LoVo (cell line): ENCODE results near the gene PPIAL4G.
"Not testable (repeated sequence)": the region's sequence is repeated elsewhere in the genome, so short reads cannot be mapped to it uniquely, and the experiment has no call there.

Source experiments
- DNase-seq: peaks from one replicate; pipeline ENCODE4 v3.0.0-alpha.2; 2016; ENCODE audit warnings: low spot score

The PPIAL4G gene

GRCh38 chr1:148483029-148483428 lies at the start of gene PPIAL4G:
Gene PPIAL4G (minus strand): TSS chr1:148483302. CDS start chr1:148483252, 50 bp downstream.
- DNase-seq, result not testable (repeated sequence)

GRCh38 chr1:148532158-148532557 lies 49.1 kb upstream of the PPIAL4G start:
- DNase-seq, result not testable (repeated sequence)

- DNase-seq, result peak; percentile 54
Measured at GRCh38 chr1:148529101-148529567, 46.0 kb upstream of the PPIAL4G start.

GRCh38 chr1:148528591-148528990 lies 45.5 kb upstream of the PPIAL4G start:
- DNase-seq, result not testable (repeated sequence)

- DNase-seq, result not testable (repeated sequence)
Measured at GRCh38 chr1:148526587-148526986, 43.5 kb upstream of the PPIAL4G start.

- DNase-seq, result not testable (repeated sequence)
Measured at GRCh38 chr1:148523205-148524144, 40.4 kb upstream of the PPIAL4G start.

GRCh38 chr1:148522561-148523204 lies 39.6 kb upstream of the PPIAL4G start:
- DNase-seq, result peak; percentile 92

- DNase-seq, result peak; percentile 81
Measured at GRCh38 chr1:148522072-148522471, 39.0 kb upstream of the PPIAL4G start.

- not testable (repeated sequence) for DNase-seq
Measured at GRCh38 chr1:148514310-148514709, 31.2 kb upstream of the PPIAL4G start.

GRCh38 chr1:148512571-148513184 lies 29.6 kb upstream of the PPIAL4G start:
- DNase-seq, result peak; percentile 1

GRCh38 chr1:148493933-148494332 lies 10.8 kb upstream of the PPIAL4G start:
- DNase-seq, result not testable (repeated sequence)

GRCh38 chr1:148481134-148481533 lies 2.0 kb downstream of the PPIAL4G start:
- DNase-seq, result not testable (repeated sequence)

GRCh38 chr1:148459694-148460093 lies 23.4 kb downstream of the PPIAL4G start:
- not testable (repeated sequence) for DNase-seq

- DNase-seq, result not testable (repeated sequence)
Measured at GRCh38 chr1:148458901-148459581, 24.1 kb downstream of the PPIAL4G start.

- DNase-seq, result not testable (repeated sequence)
Measured at GRCh38 chr1:148458398-148458797, 24.7 kb downstream of the PPIAL4G start.

GRCh38 chr1:148452845-148453244 lies 30.3 kb downstream of the PPIAL4G start:
- not testable (repeated sequence) for DNase-seq

- DNase-seq, result not testable (repeated sequence)
Measured at GRCh38 chr1:148439654-148440325, 43.3 kb downstream of the PPIAL4G start.

- DNase-seq, result no peak
Measured at GRCh38 chr1:148435406-148435805, 47.7 kb downstream of the PPIAL4G start.

GRCh38 chr1:148434832-148435231 lies 48.3 kb downstream of the PPIAL4G start:
- DNase-seq, result no peak

- DNase-seq, result not testable (repeated sequence)
Measured at GRCh38 chr1:148432916-148433317, 50.2 kb downstream of the PPIAL4G start.
